K562 (cell line): ENCODE measurements around the gene DNAJC6. TPM values are rescaled to one million over a fixed set of nuclear protein-coding genes. Genes with fewer than 3 reads are reported as not detected.

Experiments used
- ATAC-seq: fragments of 200-7000 bp; cut with Tn5 transposase; 3 replicates; pipeline ENCODE4 v1.9.1; 2020; ENCODE audit warnings: moderate library complexity
- BruUV-seq: library from RNA; stranded (reverse); fragments of 400-500 nt; replicated peaks from 2 replicates; lab custom pipeline; 2021; lab: Mats Ljungman, UMichigan
- CTCF ChIA-PET: fragments of 300-600 bp; formaldehyde crosslinking; extraction: SDS; loops from one replicate; lab custom pipeline; 2021; ENCODE audit warnings: low intra/inter-chr PET ratio; lab: Yijun Ruan, JAX
- POLR2A ChIA-PET: fragments of 300-600, 350-650 bp; sonication (Branson Sonifier 250); formaldehyde crosslinking; extraction: SDS; loops from one replicate; lab custom pipeline; 2021; ENCODE audit warnings: antibody characterized with exemption, inconsistent platforms; lab: Yijun Ruan, JAX
- DNase-seq, 4 experiments: peaks; one replicate each; pipeline versions ENCODE4 v3.0.0 to v3.0.0-alpha.2; 2011 to 2018; ENCODE audit warnings: low spot score in 3 of 4, mixed read lengths in 3 of 4; ENCODE audit errors: extremely low read depth in 1 of 4
- FAIRE-seq: peaks from 2 replicates; lab custom pipeline; 2011; peaks lifted over from hg19 to GRCh38; lab: Jason Lieb, UNC
- H2AFZ ChIP-seq: 2 replicates; pipeline ENCODE4 v1.6.0; 2011; ENCODE audit warnings: low read depth, low read length, control low read depth, inconsistent platforms
- H3K27ac ChIP-seq: fragments of 200-600 bp; 3 replicates; pipeline ENCODE4 v1.8.0; 2011; ENCODE audit warnings: low read depth, mild to moderate bottlenecking, control low read depth, inconsistent platforms, low read length, moderate library complexity, mixed read lengths; ENCODE audit errors: extremely low read depth
- H3K27me3 ChIP-seq, 2 experiments: fragments of 300-600 bp in 1 of 2; 2 replicates in 1 of 2; 3 replicates in 1 of 2; pipeline versions ENCODE4 v1.6.0 to v1.8.0; 2011; ENCODE audit warnings: inconsistent platforms in 2 of 2, low read length in 2 of 2, mild to moderate bottlenecking in 1 of 2, mixed read lengths in 1 of 2, moderate library complexity in 1 of 2; ENCODE audit not compliant: control insufficient read depth in 2 of 2, insufficient read depth in 2 of 2
- H3K36me3 ChIP-seq: fragments of 300-600 bp; 3 replicates; pipeline ENCODE4 v1.8.0; 2011; ENCODE audit warnings: mild to moderate bottlenecking, low read length, inconsistent platforms; ENCODE audit not compliant: control insufficient read depth, insufficient read depth
- H3K4me1 ChIP-seq, 2 experiments: fragments of 200-600 bp in 1 of 2; replicated peaks in 1 of 2; 2 replicates in 1 of 2; 3 replicates in 1 of 2; pipeline versions ENCODE4 v1.5.1 to v1.8.0; 2011; ENCODE audit warnings: inconsistent platforms in 2 of 2, low read length in 2 of 2, mild to moderate bottlenecking in 1 of 2, mixed read lengths in 1 of 2, moderate library complexity in 1 of 2; ENCODE audit not compliant: control insufficient read depth in 2 of 2, insufficient read depth in 2 of 2
- H3K4me2 ChIP-seq: 2 replicates; pipeline ENCODE4 v1.6.1; 2011; ENCODE audit warnings: low read length, control low read depth, inconsistent platforms, mixed read lengths; ENCODE audit not compliant: insufficient read depth
- H3K4me3 ChIP-seq: fragments of 200-600 bp; sonication (generic), shearing (Covaris generic); 2 replicates; pipeline ENCODE4 v1.5.1; 2016; ENCODE audit warnings: control low read depth, inconsistent platforms
- H3K79me2 ChIP-seq: fragments of 200-600 bp; 3 replicates; pipeline ENCODE4 v1.8.0; 2011; ENCODE audit warnings: low read length, inconsistent platforms; ENCODE audit not compliant: control insufficient read depth, insufficient read depth
- H3K9ac ChIP-seq, 2 experiments: 2 replicates each; pipeline versions ENCODE4 v1.6.0 to v1.6.1; 2011; ENCODE audit warnings: low read depth in 2 of 2, low read length in 2 of 2, control low read depth in 1 of 2, inconsistent platforms in 1 of 2, mild to moderate bottlenecking in 1 of 2, mixed read lengths in 1 of 2; ENCODE audit not compliant: insufficient read depth in 1 of 2
- H3K9me1 ChIP-seq: one replicate; pipeline ENCODE4 v1.6.0; 2011; ENCODE audit warnings: inconsistent platforms, mild to moderate bottlenecking, low read length, moderate library complexity; ENCODE audit not compliant: control insufficient read depth, insufficient read depth
- H3K9me3 ChIP-seq: replicated peaks from 2 replicates; pipeline ENCODE4 v1.5.1; 2011; ENCODE audit warnings: low read depth, low read length, inconsistent platforms; ENCODE audit not compliant: control insufficient read depth, insufficient read depth
- H4K20me1 ChIP-seq: replicated peaks from 2 replicates; pipeline ENCODE4 v1.6.1; 2011; ENCODE audit warnings: low read length, inconsistent platforms, mixed read lengths; ENCODE audit not compliant: control insufficient read depth, insufficient read depth
- AFF1 ChIP-seq, 2 experiments: fragments of 450-650 bp; IDR thresholded peaks; 2 replicates each; pipeline ENCODE4 v1.6.1; 2018; ENCODE audit warnings: mild to moderate bottlenecking in 2 of 2, low read depth in 1 of 2; ENCODE audit not compliant: partially characterized antibody in 2 of 2
- HNRNPL ChIP-seq: fragments of 200-400 bp; formaldehyde crosslinking; IDR thresholded peaks from 2 replicates; pipeline ENCODE4 v1.6.1; 2017; ENCODE audit warnings: low read depth, mild to moderate bottlenecking, low read length
- NFIC ChIP-seq: fragments of 450-650 bp; IDR thresholded peaks from 2 replicates; pipeline ENCODE4 v1.6.1; 2017; ENCODE audit warnings: mild to moderate bottlenecking, inconsistent platforms
- PCBP1 ChIP-seq: fragments of 200-400 bp; formaldehyde crosslinking; IDR thresholded peaks from 2 replicates; pipeline ENCODE4 v1.6.1; 2018; ENCODE audit warnings: mild to moderate bottlenecking, low read depth, low read length; ENCODE audit not compliant: poor library complexity, severe bottlenecking
- POLR2G ChIP-seq: fragments of 200-400 bp; formaldehyde crosslinking; IDR thresholded peaks from 2 replicates; pipeline ENCODE4 v1.6.1; 2017; ENCODE audit warnings: low read depth, mild to moderate bottlenecking, antibody characterized with exemption, low read length, moderate library complexity
- RBFOX2 ChIP-seq: fragments of 200-400 bp; formaldehyde crosslinking; IDR thresholded peaks from 2 replicates; pipeline ENCODE4 v1.6.1; 2017; ENCODE audit warnings: low read depth, mild to moderate bottlenecking, low read length, moderate library complexity
- WGBS: fragments of 100-300 bp; shearing (Covaris generic); methylation state at CpG from one replicate; pipeline ENCODE4 v1.1.6; 2016; ENCODE audit warnings: low coverage, mixed read lengths; ENCODE audit not compliant: insufficient coverage; ENCODE audit errors: missing lambda C conversion rate; 5-methylcytosine and 5-hydroxymethylcytosine counted together
- in situ Hi-C: fragments of 300-500 bp; cut with MboI; formaldehyde crosslinking; loops from 4 replicates; pipeline ENCODE4 v1.15.0; 2018; ENCODE audit warnings: inconsistent platforms, mixed read lengths
- intact Hi-C: fragments of 100-400 bp; cut with micrococcal nuclease; formaldehyde crosslinking; loops from 2 replicates; pipeline ENCODE4 v1.14.2; 2022
- polyA plus RNA-seq, 8 experiments: library from polyadenylated mRNA; depleted of rRNA in 4 of 8; stranded (reverse) in 5 of 8; unstranded in 3 of 8; fragments of >200 nt; fragmentation: Nextera tagmentation in 2 of 8; fragmentation: Illumina TruSeq in 1 of 8; extraction: Ambion mirVana in 2 of 8; extraction: Trizol in 1 of 8; gene quantifications; 2 replicates each; pipeline versions ENCODE4 v1.2.1 to v1.2.3, GENCODE V29; 2011 to 2014; ENCODE audit warnings: inconsistent platforms in 1 of 8, missing spikeins in 1 of 8
- total RNA-seq, 7 experiments: library from RNA; depleted of rRNA in 6 of 7; stranded (reverse); fragments of >200 nt in 6 of 7; fragmentation: Illumina TruSeq in 2 of 7; extraction: Trizol in 2 of 7; gene quantifications; 2 replicates each; pipeline versions ENCODE4 v1.2.1 to v1.2.3, GENCODE V29; 2011 to 2021; ENCODE audit warnings: low replicate concordance in 1 of 7
- TF ChIP-seq, protein P1 (sequence below): fragments of 200-800 bp; sonication (Bioruptor generic); IDR thresholded peaks from 2 replicates; pipeline ENCODE4 v1.6.1; 2016; ENCODE audit warnings: missing genetic modification characterization, missing compliant biosample characterization
- TF ChIP-seq, protein P2 (sequence below): fragments of 450-650 bp; IDR thresholded peaks from 2 replicates; pipeline ENCODE4 v1.6.1; 2016; ENCODE audit warnings: mild to moderate bottlenecking

DNAJC6 gene
- total and polyA plus RNA-seq, 9 of the 15 experiments (the other 6 are each of a cell fraction or from before 2014, with no cell fraction given), result 6.7 to 78.7 (median 28.0) TPM

- Histone ChIP-seq H3K9ac (peak overlapping the region in 1 of 2 experiments; percentile 52; a peak in 1 of 4 replicates), H3K9me3 (no peaks in the 10 kb centered on the region), H2AFZ (no peak overlapping the region), H3K36me3 (peaks cover 46% of the 10 kb centered on the region), H3K27ac (peak overlapping the region; percentile 53; the same call in 2 of the 3 replicates), H3K4me3 (no peak overlapping the region), H3K9me1 (no peaks in the 10 kb centered on the region), H3K4me1 (peaks cover 11 to 12% of the 10 kb centered on the region in 2 experiments; a peak in 4 of 5 replicates), H3K4me2 (no peak overlapping the region), H3K27me3 (no peaks in the 10 kb centered on the region), H3K79me2 (peaks cover 99% of the 10 kb centered on the region), H4K20me1 (0 out of 2 replicates have a peak, but pooled peaks cover 9% of the 10 kb centered on the region)
- DNase-seq (no peak), ATAC-seq (no peak), FAIRE-seq (no peak)
- CTCF ChIA-PET, result no interaction called here
- intact Hi-C loops (no loop called here), in situ Hi-C loops (no loop called here)
- no TSS peak for BruUV-seq
- WGBS, result 88% methylated on average over 12 of the region's 59 CpGs
- POLR2A ChIA-PET, result interaction anchor here (0.6 to 2.7 kb wide), 5 partner anchors 9 to 49 kb away, joined by 3 to 8 read pairs (median 4); no protein-coding TSS in a partner anchor
- TF ChIP-seq, protein P1, sequence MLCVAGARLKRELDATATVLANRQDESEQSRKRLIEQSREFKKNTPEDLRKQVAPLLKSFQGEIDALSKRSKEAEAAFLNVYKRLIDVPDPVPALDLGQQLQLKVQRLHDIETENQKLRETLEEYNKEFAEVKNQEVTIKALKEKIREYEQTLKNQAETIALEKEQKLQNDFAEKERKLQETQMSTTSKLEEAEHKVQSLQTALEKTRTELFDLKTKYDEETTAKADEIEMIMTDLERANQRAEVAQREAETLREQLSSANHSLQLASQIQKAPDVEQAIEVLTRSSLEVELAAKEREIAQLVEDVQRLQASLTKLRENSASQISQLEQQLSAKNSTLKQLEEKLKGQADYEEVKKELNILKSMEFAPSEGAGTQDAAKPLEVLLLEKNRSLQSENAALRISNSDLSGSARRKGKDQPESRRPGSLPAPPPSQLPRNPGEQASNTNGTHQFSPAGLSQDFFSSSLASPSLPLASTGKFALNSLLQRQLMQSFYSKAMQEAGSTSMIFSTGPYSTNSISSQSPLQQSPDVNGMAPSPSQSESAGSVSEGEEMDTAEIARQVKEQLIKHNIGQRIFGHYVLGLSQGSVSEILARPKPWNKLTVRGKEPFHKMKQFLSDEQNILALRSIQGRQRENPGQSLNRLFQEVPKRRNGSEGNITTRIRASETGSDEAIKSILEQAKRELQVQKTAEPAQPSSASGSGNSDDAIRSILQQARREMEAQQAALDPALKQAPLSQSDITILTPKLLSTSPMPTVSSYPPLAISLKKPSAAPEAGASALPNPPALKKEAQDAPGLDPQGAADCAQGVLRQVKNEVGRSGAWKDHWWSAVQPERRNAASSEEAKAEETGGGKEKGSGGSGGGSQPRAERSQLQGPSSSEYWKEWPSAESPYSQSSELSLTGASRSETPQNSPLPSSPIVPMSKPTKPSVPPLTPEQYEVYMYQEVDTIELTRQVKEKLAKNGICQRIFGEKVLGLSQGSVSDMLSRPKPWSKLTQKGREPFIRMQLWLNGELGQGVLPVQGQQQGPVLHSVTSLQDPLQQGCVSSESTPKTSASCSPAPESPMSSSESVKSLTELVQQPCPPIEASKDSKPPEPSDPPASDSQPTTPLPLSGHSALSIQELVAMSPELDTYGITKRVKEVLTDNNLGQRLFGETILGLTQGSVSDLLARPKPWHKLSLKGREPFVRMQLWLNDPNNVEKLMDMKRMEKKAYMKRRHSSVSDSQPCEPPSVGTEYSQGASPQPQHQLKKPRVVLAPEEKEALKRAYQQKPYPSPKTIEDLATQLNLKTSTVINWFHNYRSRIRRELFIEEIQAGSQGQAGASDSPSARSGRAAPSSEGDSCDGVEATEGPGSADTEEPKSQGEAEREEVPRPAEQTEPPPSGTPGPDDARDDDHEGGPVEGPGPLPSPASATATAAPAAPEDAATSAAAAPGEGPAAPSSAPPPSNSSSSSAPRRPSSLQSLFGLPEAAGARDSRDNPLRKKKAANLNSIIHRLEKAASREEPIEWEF (CRISPR knock-in tag), result no peak
- TF ChIP-seq, protein P2, sequence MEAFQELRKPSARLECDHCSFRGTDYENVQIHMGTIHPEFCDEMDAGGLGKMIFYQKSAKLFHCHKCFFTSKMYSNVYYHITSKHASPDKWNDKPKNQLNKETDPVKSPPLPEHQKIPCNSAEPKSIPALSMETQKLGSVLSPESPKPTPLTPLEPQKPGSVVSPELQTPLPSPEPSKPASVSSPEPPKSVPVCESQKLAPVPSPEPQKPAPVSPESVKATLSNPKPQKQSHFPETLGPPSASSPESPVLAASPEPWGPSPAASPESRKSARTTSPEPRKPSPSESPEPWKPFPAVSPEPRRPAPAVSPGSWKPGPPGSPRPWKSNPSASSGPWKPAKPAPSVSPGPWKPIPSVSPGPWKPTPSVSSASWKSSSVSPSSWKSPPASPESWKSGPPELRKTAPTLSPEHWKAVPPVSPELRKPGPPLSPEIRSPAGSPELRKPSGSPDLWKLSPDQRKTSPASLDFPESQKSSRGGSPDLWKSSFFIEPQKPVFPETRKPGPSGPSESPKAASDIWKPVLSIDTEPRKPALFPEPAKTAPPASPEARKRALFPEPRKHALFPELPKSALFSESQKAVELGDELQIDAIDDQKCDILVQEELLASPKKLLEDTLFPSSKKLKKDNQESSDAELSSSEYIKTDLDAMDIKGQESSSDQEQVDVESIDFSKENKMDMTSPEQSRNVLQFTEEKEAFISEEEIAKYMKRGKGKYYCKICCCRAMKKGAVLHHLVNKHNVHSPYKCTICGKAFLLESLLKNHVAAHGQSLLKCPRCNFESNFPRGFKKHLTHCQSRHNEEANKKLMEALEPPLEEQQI, result peak; percentile 92
- TF ChIP-seq NFIC (peak; percentile 22; the same call in 1 of the 2 replicates), POLR2G (peak; percentile 68), PCBP1 (peak; percentile 26), HNRNPL (0 out of 2 replicates have a peak, but pooled peaks have one; percentile 25), RBFOX2 (peak; percentile 35; the same call in 1 of the 2 replicates), AFF1 (IDR thresholded peaks at IDR 0.05; ENCODE audit: low read depth in 1 of 2, partially characterized antibody in 2 of 2) (no peak)
These were observed 43.5 kb upstream of the DNAJC6 start for GRCh38 chr1:65265651-65266351.
